Thoracic aorta (tissue), 2 donors: ENCODE measurements around the gene ANKRD29. TPM values are rescaled to one million over a fixed set of nuclear protein-coding genes. Genes with fewer than 3 reads are reported as not detected.
A peak's percentile ranks its signal among the peaks of the same experiment; 100 is the strongest.

Experiments used
- ATAC-seq: fragments of 150-250 bp; one replicate; pipeline ENCODE4 v1.8.0; 2017; ENCODE audit warnings: low read depth; ENCODE audit not compliant: insufficient number of reproducible peaks, low FRiP score
- DNase-seq: peaks from one replicate; pipeline ENCODE4 v3.0.0-alpha.2; 2020; ENCODE audit warnings: low spot score
- H3K27ac ChIP-seq, 2 donors: fragments of 200-600 bp; sonication (generic); 1 replicate in 1 of 2; 2 replicates in 1 of 2; pipeline ENCODE4 v1.5.1; 2016; ENCODE audit warnings: mild to moderate bottlenecking in 2 of 2, moderate library complexity in 2 of 2
- H3K27me3 ChIP-seq: fragments of 200-600 bp; sonication (generic); replicated peaks from 2 replicates; pipeline ENCODE4 v1.6.0; 2016; ENCODE audit warnings: mild to moderate bottlenecking; ENCODE audit not compliant: insufficient read depth
- H3K36me3 ChIP-seq: fragments of 200-600 bp; sonication (generic); one replicate; pipeline ENCODE4 v1.5.1; 2016
- H3K4me1 ChIP-seq, 2 donors: fragments of 200-600 bp; sonication (generic); 1 replicate in 1 of 2; 2 replicates in 1 of 2; pipeline versions ENCODE4 v1.5.1 to v1.6.0; 2016; ENCODE audit warnings: low read depth in 2 of 2, mild to moderate bottlenecking in 1 of 2; ENCODE audit not compliant: control insufficient read depth in 1 of 2
- H3K4me3 ChIP-seq: fragments of 200-600 bp; sonication (generic); 2 replicates; pipeline ENCODE4 v1.5.1; 2016; ENCODE audit warnings: mild to moderate bottlenecking
- H3K9me3 ChIP-seq: fragments of 200-600 bp; sonication (generic); 2 replicates; pipeline ENCODE4 v1.5.1; 2016
- CTCF ChIP-seq: fragments of 200-600 bp; sonication (generic); IDR thresholded peaks from one replicate; pipeline ENCODE4 v1.5.1; 2019; ENCODE audit warnings: antibody characterized with exemption
- total RNA-seq, 2 donors: library from RNA; depleted of rRNA; stranded (reverse); fragments of >200 nt; gene quantifications; one replicate each; pipeline versions ENCODE4 v1.1.0 to v1.2.3, GENCODE V29; 2016

The ANKRD29 gene
- total RNA-seq, 2 donors from 2014 or later, result 5.6 to 15.7 TPM

DNA sequence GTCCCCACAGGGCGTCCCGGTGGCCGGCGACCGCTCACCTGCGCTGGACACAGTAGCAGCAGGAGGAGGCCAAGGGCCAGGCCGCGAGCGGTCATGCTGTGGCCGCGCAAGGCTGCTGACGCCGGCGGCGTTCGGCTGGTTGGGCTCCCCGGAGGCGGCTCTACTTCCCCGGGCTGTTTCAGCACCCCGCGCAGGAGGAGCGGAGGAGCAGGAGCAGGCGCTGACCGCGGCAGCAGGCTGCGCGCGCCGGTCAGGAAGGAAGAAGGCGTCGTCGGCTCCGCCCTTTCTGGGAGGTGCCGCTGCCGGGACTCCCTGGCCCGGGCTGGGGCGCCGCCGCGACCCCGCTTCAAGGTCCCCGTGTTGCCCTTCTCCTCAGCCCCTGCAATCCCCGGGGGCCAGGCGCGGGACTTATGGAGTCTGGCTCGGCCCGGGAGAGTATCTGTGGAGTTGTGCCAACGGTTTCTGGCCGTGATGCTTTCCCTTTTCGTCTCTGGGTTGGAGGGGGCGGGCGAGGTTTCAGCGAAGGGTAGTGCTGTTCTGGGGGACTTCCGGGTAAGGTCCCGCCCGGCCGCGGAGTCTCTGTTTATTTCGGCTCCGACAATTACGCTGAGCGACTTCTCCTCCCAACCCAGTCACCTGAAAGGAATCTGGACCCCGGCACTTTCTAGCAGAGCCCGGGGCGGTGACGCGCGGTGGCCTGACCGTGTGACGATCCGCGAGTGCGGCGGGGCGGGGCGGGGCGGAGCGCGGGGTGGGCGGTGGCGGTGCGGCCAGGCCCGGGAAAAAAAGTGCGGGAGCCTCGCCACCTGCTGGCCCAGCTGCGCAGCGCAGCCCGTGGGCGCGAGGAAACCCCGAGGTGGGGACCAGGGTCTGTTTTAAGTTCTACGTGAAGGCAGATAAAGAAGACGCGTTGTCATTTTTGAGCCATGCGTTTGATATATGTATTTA lies 76.2 kb downstream of the ANKRD29 start, which contains the start of gene NPC1:
TSS of gene NPC1 (minus strand) at position 258 of the 948 bp plus-strand sequence. CDS start at position 95, 163 bp downstream.
- peak; percentile 89 for DNase-seq
- Histone ChIP-seq H3K36me3 (no peaks in the 10 kb centered on the region), H3K27me3 (no peaks in the 10 kb centered on the region), H3K4me1 (peaks cover 19 to 36% of the 10 kb centered on the region in 2 donors), H3K4me3 (peak within 1 kb of the TSS; percentile 85), H3K9me3 (no peaks in the 10 kb centered on the region), H3K27ac (peak within 1 kb of the TSS; percentile 99 to 100)
- TF ChIP-seq CTCF, result peak; percentile 95
- peak; percentile 98 for ATAC-seq

GRCh38 chr18:23585897-23586248 lies 76.8 kb downstream of the ANKRD29 start:
- TF ChIP-seq CTCF, result no peak
- no peaks in the 10 kb centered on the region for H3K27me3 ChIP-seq
- H3K4me3 ChIP-seq, result peak overlapping the region; percentile 85
- H3K4me1 ChIP-seq, result peaks cover 19 to 36% of the 10 kb centered on the region in 2 donors
- no peaks in the 10 kb centered on the region for H3K36me3 ChIP-seq
- peak overlapping the region; percentile 99 to 100 for H3K27ac ChIP-seq
- DNase-seq (no peak), ATAC-seq (no peak)
- H3K9me3 ChIP-seq, result no peaks in the 10 kb centered on the region

DNA sequence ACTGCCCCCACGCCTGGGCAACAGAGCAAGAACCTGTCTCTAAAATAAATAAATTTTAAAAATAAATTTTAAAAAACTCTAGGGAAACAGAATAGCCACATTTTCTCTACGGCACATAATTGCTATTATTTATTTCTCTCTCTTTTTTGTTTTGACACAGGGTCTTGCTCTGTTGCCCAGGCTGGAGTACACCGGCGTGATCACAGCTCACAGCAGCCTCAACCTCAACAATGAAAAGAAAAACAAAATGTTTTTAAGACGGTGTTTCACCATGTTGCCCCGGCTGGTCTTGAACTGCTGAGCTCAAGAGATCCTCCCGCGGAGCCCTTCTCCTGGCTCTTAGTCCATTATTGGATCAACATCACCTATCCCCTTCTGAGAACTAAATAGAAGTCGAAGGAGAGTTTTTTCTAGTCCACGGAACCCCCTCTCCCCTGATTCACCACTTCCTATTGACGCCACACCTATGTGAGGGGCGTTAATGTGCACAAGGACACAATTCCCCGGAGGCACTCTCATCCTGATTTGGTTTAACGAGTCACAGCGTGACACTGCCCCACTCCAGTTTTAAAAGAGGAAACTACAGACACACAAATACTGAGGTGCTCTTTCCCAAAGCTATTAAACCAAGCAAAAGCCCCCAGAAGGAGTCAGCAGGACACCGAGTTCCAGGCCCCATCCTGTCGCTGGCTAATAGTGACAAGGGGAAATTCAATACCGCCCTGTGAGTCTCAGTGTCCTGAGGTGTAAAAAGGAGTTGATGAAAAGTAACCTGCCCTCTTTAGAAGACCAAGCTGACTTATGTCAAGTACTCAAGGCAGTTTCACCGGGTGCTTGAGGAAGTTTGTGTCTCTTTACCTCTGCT lies 77.5 kb downstream of the ANKRD29 start:
- Histone ChIP-seq H3K27me3 (no peaks in the 10 kb centered on the region), H3K4me1 (peaks cover 19 to 40% of the 10 kb centered on the region in 2 donors), H3K36me3 (no peaks in the 10 kb centered on the region), H3K4me3 (peak overlapping the region; percentile 85), H3K9me3 (no peaks in the 10 kb centered on the region), H3K27ac (peak overlapping the region; percentile 99 to 100)
- DNase-seq (no peak), ATAC-seq (no peak)
- TF ChIP-seq CTCF, result no peak

DNA sequence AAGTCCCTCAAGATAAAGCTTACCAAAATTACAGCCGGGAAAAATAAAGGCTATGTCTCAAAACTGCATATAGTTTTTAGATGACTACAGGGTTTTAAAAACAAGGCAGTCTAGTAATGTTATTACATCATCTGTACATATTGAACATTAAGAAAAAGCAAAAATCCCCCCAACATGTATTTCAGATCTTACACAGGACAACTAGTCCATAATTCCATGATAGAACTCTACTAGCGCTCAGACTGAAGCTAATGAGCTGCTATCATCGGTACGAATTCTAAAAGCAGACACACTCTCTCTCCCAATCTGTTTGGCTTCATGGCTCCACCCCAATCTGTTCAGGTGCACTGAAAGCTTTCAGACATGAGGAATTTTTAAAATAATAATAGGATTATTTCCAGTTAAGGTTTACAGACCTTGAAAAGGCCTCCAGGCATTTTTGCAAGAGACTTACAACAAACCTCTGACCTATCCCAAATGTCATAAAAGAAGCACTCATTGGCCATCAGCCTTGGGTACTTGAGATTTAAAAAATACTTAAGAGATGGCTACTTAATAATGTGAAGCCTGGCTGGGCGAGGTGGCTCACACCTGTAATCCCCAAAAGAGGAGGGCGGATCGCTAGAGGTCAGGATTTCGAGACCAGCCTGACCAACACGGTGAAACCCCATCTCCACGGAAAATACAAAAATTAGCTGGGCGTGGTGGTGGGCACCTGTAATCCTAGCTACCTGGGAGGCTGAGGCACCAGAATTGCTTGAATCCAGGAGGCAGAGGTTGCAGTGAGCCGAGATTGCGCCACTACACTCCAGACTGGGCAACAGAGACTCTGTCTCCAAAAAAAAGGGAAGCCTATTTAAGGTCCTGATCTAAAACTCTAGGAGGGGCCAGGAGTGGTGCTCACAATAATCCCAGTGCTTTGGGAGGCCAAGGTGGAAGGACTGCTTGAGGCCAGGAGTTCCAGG lies 78.4 kb downstream of the ANKRD29 start:
- H3K4me1 ChIP-seq, result peaks cover 24 to 50% of the 10 kb centered on the region in 2 donors
- H3K9me3 ChIP-seq, result no peaks in the 10 kb centered on the region
- no peak overlapping the region for H3K27ac ChIP-seq
- H3K36me3 ChIP-seq, result no peaks in the 10 kb centered on the region
- H3K27me3 ChIP-seq, result no peaks in the 10 kb centered on the region
- DNase-seq (no peak), ATAC-seq (no peak)
- no peak for TF ChIP-seq CTCF
- peak overlapping the region; percentile 85 for H3K4me3 ChIP-seq
